Smooth muscle cell (in vitro differentiated cells): ENCODE data around the gene PHB1. TPM values are rescaled to one million over a fixed set of nuclear protein-coding genes. Genes with fewer than 3 reads are reported as not detected.

ENCODE experiments used
- DNase-seq: peaks from one replicate; lab custom pipeline; 2025; ENCODE audit not compliant: unreplicated experiment; lab: John Stamatoyannopoulos, UW
- H2AFZ ChIP-seq: fragments of 200-600 bp; sonication (generic); 2 replicates; pipeline ENCODE4 v1.6.0; 2016; ENCODE audit warnings: antibody characterized with exemption, low read depth, mild to moderate bottlenecking
- H3F3A ChIP-seq: fragments of 200-600 bp; sonication (generic); 2 replicates; pipeline ENCODE4 v1.6.0; 2017; ENCODE audit warnings: antibody characterized with exemption, low read depth
- H3K27ac ChIP-seq: fragments of 200-600 bp; sonication (generic); 2 replicates; pipeline ENCODE4 v1.5.1; 2016; ENCODE audit warnings: low read depth, mild to moderate bottlenecking
- H3K27me3 ChIP-seq: fragments of 200-600 bp; sonication (generic); 2 replicates; pipeline ENCODE4 v1.6.1; 2016; ENCODE audit warnings: low read depth, mild to moderate bottlenecking
- H3K36me3 ChIP-seq: fragments of 200-600 bp; sonication (generic); 2 replicates; pipeline ENCODE4 v1.5.1; 2016; ENCODE audit warnings: low read depth
- H3K4me1 ChIP-seq: fragments of 200-600 bp; sonication (generic); 2 replicates; pipeline ENCODE4 v1.5.1; 2016; ENCODE audit warnings: low read depth
- H3K4me2 ChIP-seq: fragments of 200-600 bp; sonication (generic); 2 replicates; pipeline ENCODE4 v1.6.0; 2016; ENCODE audit warnings: mild to moderate bottlenecking
- H3K4me3 ChIP-seq: fragments of 200-600 bp; sonication (generic); 2 replicates; pipeline ENCODE4 v1.5.1; 2016; ENCODE audit warnings: mild to moderate bottlenecking
- H3K79me2 ChIP-seq: fragments of 200-600 bp; sonication (generic); 2 replicates; pipeline ENCODE4 v1.6.0; 2016; ENCODE audit warnings: low read depth, mild to moderate bottlenecking
- H3K9ac ChIP-seq: fragments of 200-600 bp; sonication (generic); 2 replicates; pipeline ENCODE4 v1.6.0; 2016; ENCODE audit warnings: low read depth
- H3K9me3 ChIP-seq: fragments of 200-600 bp; sonication (generic); replicated peaks from 2 replicates; pipeline ENCODE4 v1.5.1; 2016; ENCODE audit warnings: low read depth
- H4K20me1 ChIP-seq: fragments of 200-600 bp; sonication (generic); 2 replicates; pipeline ENCODE4 v1.6.0; 2016; ENCODE audit warnings: low read depth
- CTCF ChIP-seq: fragments of 200-600 bp; sonication (generic); IDR thresholded peaks from 2 replicates; pipeline ENCODE4 v1.5.1; 2017; ENCODE audit warnings: borderline replicate concordance, mild to moderate bottlenecking, antibody characterized with exemption; ENCODE audit not compliant: insufficient read depth, poor library complexity, severe bottlenecking
- WGBS: methylation state at CpG from one replicate; pipeline ENCODE4 v1.1.7; 2016; ENCODE audit warnings: low lambda C conversion rate; 5-methylcytosine and 5-hydroxymethylcytosine counted together
- polyA plus RNA-seq: library from polyadenylated mRNA; unstranded; fragments of >200 nt; fragmentation: Nextera tagmentation; extraction: Ambion mirVana; gene quantifications from 2 replicates; pipeline ENCODE4 v1.2.1, GENCODE V29; 2016
- small RNA-seq: library from RNA; depleted of rRNA; stranded (forward); fragments of <200 nt; gene quantifications from one replicate; pipeline ENCODE3, GENCODE V24; 2014
- total RNA-seq: library from RNA; depleted of rRNA; stranded (reverse); fragments of >200 nt; gene quantifications from 2 replicates; pipeline ENCODE4 v1.2.3, GENCODE V29; 2014

The PHB1 gene
- total and polyA plus RNA-seq, 2 experiments from 2014 or later, result 90.1 to 184 TPM

- no peak for DNase-seq
- WGBS, result 99% methylated on average over 5 of the region's 5 CpGs
- H3K36me3 ChIP-seq, result no peaks in the 10 kb centered on the region
- H3K9me3 ChIP-seq, result no peaks in the 10 kb centered on the region
- no peaks in the 10 kb centered on the region for H3K27me3 ChIP-seq
- no peak overlapping the region for H3K9ac ChIP-seq
- no peak overlapping the region for H2AFZ ChIP-seq
- H3K4me3 ChIP-seq, result no peak overlapping the region
- no peaks in the 10 kb centered on the region for H3F3A ChIP-seq
- TF ChIP-seq CTCF, result no peak
- peaks cover 100% of the 10 kb centered on the region for H4K20me1 ChIP-seq
- no peak overlapping the region for H3K4me2 ChIP-seq
- peaks cover 99% of the 10 kb centered on the region for H3K79me2 ChIP-seq
- peaks cover 24% of the 10 kb centered on the region for H3K4me1 ChIP-seq
- H3K27ac ChIP-seq, result no peak overlapping the region
Observed at GRCh38 chr17:49356320-49356719, 58.4 kb downstream of the PHB1 start.

Small RNAs within 50 kb of the gene (small RNA-seq; reads per million reads assigned to genes)
- gene RF00019, result not detected

Other genes starting within 250 kb of the PHB1 start
- gene GNGT2, start 204.3 kb downstream of the PHB1 start, total RNA-seq, result 0.81 TPM in 1 of 2 replicates, not detected in the other
- 0.44 and 0.75 TPM in 2 replicates for gene GNGT2, start 204.3 kb downstream of the PHB1 start, polyA plus RNA-seq
- gene ABI3, start 204.2 kb downstream of the PHB1 start, total RNA-seq, result 0.22 and 1.9 TPM in 2 replicates
- 0.67 and 1.7 TPM in 2 replicates for gene ABI3, start 204.2 kb downstream of the PHB1 start, polyA plus RNA-seq
- 3.0 and 4.1 TPM in 2 replicates for gene PHOSPHO1, start 184.1 kb downstream of the PHB1 start, total RNA-seq
- gene PHOSPHO1, start 184.1 kb downstream of the PHB1 start, polyA plus RNA-seq, result 4.2 and 8.7 TPM in 2 replicates
- 42.5 and 48.8 TPM in 2 replicates for gene ZNF652, start 52.6 kb downstream of the PHB1 start, total RNA-seq
- 18.3 and 27.4 TPM in 2 replicates for gene ZNF652, start 52.6 kb downstream of the PHB1 start, polyA plus RNA-seq
- 1.3 and 2.4 TPM in 2 replicates for gene NGFR, start 80.4 kb upstream of the PHB1 start, total RNA-seq
- gene NGFR, start 80.4 kb upstream of the PHB1 start, polyA plus RNA-seq, result 2.3 and 2.5 TPM in 2 replicates
- 1.8 and 3.6 TPM in 2 replicates for gene NXPH3, start 161.0 kb upstream of the PHB1 start, total RNA-seq
- 1.3 and 1.5 TPM in 2 replicates for gene NXPH3, start 161.0 kb upstream of the PHB1 start, polyA plus RNA-seq